DLD1 (cell line): ENCODE results near the gene ASB6.

Experiments
- in situ Hi-C: cut with HindIII; loops from 2 replicates; pipeline ENCODE4 v1.10.0; 2017; ENCODE audit warnings: low sequenced_read_pairs

ASB6 gene

GRCh38 chr9:129610473-129611306 lies 31.3 kb downstream of the ASB6 start:
- in situ Hi-C loops, result no loop called here

- in situ Hi-C loops, result no loop called here
Measured at GRCh38 chr9:129610213-129610472, 31.8 kb downstream of the ASB6 start.

- in situ Hi-C loops, result no loop called here
Measured at GRCh38 chr9:129609486-129610212, 32.3 kb downstream of the ASB6 start.

- in situ Hi-C loops, result no loop called here
Measured at GRCh38 chr9:129608561-129609481, 33.1 kb downstream of the ASB6 start.

- in situ Hi-C loops, result no loop called here
Measured at GRCh38 chr9:129607027-129607387, 34.9 kb downstream of the ASB6 start.

- in situ Hi-C loops, result no loop called here
Measured at GRCh38 chr9:129606161-129607026, 35.6 kb downstream of the ASB6 start.

GRCh38 chr9:129604766-129605163 lies 37.2 kb downstream of the ASB6 start:
- in situ Hi-C loops, result no loop called here

GRCh38 chr9:129604056-129604765 lies 37.7 kb downstream of the ASB6 start:
- in situ Hi-C loops, result no loop called here

GRCh38 chr9:129602598-129603415 lies 39.1 kb downstream of the ASB6 start:
- in situ Hi-C loops, result no loop called here

GRCh38 chr9:129601082-129601674 lies 40.8 kb downstream of the ASB6 start:
- in situ Hi-C loops, result no loop called here

GRCh38 chr9:129598089-129598596 lies 43.8 kb downstream of the ASB6 start:
- in situ Hi-C loops, result no loop called here

- in situ Hi-C loops, result no loop called here
Measured at GRCh38 chr9:129597355-129598088, 44.4 kb downstream of the ASB6 start.

- in situ Hi-C loops, result no loop called here
Measured at GRCh38 chr9:129596541-129597331, 45.2 kb downstream of the ASB6 start.

GRCh38 chr9:129595903-129596540 lies 45.9 kb downstream of the ASB6 start:
- in situ Hi-C loops, result no loop called here

GRCh38 chr9:129595311-129595741 lies 46.6 kb downstream of the ASB6 start:
- in situ Hi-C loops, result no loop called here

GRCh38 chr9:129594632-129595031 lies 47.3 kb downstream of the ASB6 start:
- in situ Hi-C loops, result no loop called here
